MM.1S (cell line): ENCODE data around the gene B9D2.

Experiments
- CTCF ChIP-seq: fragments of 300-600 bp; sonication (generic); IDR thresholded peaks from 2 replicates; pipeline ENCODE4 v1.5.1; 2016; ENCODE audit warnings: antibody characterized with exemption, low read length, mixed read lengths
- EZH2 ChIP-seq: fragments of 300-600 bp; sonication (generic); optimal IDR thresholded peaks from 2 replicates; pipeline ENCODE3; 2017; ENCODE audit warnings: low read depth, mild to moderate bottlenecking, antibody characterized with exemption, low read length, mixed read lengths

DNA sequence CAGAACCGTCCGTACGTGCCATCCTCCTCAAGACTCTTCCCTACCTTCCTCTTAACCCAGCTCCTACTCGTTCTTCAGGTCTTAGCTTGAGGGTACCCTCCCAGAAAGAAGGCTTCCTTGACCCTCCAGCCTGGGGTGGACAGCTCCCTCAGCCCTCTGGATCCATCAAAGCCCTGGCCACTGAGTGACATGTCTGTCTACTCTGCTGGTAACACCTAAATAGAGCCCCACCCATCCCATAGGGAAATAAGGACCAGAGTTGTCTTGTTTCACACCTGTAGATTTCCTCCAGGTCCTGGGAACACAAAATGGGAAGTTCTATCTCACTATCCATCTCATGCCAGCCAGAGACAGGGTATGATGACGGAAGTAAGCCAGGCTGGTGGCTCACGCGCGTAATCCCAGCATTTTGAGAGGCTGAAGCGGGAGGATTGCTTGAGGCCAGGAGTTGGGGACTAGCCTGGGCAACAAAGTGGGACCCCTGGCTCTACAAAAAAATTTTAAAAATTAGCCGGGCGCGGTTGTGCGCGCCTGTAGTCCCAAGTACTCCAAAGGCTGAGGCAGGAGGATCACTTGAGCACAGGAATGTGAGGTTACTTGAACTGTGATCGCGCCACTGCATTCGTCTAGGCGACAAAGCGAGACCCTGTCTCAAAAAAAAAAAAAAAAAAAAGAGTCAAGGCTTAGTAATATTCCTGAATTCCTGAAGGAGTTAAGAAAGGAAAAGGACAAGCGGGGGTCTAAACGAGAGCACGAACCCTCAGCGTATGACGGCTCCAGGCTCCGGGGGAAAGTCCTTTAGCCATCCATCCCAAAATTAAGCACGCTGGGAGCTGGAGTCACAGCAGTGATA lies 54.5 kb downstream of the B9D2 start:
- no peak for TF ChIP-seq CTCF
- no peak for TF ChIP-seq EZH2
